Stimulated activated CD8-positive, alpha-beta memory T cell treated with anti-CD3 and anti-CD28 coated beads, Interleukin-15, amount 100 ng/mL, for 1 hour (primary cell): ENCODE measurements around the gene FOXL3.
"Not testable (repeated sequence)": the region's sequence is repeated elsewhere in the genome, so short reads cannot be mapped to it uniquely, and the experiment has no call there.

Source experiments
- DNase-seq: peaks from one replicate; pipeline ENCODE4 v3.0.0-alpha.2; 2020; ENCODE audit warnings: low read depth

Gene FOXL3

GRCh38 chr7:323410-323809 lies 33.4 kb downstream of the FOXL3 start:
- DNase-seq, result no peak

DNA sequence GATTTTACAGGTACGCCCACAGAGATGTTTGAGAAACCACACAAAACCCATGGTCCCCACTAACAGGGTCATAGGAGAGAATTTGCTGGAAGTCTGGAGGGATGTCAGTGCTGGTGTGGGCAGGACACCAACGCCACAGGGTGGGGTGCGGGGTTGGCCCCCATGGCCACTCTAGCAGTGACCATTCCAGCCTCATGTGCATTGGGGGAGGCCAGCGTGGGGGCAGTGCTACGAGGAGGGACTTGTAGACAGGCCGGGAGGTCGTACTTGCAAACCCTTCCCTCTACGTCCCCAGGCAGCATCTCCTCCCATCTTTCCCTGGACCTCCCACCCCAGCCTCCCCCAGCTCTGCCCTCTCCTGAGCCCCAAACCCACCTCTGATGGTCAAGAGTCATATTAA lies 34.0 kb downstream of the FOXL3 start:
- no peak for DNase-seq

DNA sequence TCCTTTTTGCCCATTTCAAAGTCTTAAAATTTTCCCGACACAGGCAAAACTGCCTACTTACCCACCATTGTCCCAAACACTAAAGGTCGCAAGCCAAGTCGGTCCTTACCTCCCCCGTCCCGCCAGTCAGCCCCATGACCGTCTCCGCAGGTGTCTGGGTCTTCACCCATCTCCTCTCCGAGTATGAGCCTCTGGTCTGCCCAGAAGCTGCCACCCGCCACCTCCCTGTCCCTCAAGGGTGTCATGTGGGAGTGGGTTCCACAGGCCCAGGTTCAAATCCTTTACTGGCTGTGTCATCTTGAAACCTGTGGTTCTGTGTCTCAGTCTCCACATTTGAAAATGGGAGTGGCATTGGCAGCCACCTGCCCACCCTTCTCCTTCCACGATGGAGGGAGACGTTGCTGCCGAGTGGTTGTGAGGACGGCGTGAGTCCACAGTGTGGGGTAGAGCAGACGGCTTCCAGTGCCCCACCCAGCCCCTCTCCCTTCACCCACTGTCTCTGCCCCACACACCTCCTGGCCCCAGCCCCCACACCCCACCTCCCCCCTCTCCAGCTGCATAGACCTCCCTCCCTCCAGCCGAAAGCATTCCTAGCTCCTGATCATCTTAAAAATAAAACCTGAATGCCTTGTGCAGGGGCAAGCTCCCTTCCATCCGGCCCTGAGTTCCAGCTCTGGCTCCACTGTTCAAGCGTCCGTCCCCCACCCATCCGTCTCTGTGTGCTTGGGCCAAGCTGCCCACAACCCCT lies 35.3 kb downstream of the FOXL3 start:
- DNase-seq, result no peak

DNA sequence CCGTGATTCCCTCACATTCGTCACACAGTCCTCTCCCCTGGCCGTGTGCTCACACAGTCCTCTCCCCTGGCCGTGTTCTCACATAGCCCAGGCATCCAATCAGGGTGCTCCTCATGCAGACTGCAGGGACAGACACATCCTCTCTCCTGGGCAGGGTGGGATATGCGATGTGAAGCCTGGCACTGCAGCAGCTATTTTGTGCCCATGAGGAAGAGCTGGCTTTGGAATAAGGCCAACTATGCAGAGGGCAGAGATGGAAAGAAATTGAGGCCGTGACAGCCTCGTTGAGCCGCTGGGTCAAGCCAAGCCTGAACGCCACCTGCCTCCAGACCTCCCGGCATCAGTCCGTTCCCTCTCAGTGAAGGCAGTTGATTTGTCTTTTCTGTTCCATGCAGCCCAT lies 35.8 kb downstream of the FOXL3 start:
- DNase-seq, result no peak

GRCh38 chr7:326273-326672 lies 36.3 kb downstream of the FOXL3 start:
- no peak for DNase-seq

DNA sequence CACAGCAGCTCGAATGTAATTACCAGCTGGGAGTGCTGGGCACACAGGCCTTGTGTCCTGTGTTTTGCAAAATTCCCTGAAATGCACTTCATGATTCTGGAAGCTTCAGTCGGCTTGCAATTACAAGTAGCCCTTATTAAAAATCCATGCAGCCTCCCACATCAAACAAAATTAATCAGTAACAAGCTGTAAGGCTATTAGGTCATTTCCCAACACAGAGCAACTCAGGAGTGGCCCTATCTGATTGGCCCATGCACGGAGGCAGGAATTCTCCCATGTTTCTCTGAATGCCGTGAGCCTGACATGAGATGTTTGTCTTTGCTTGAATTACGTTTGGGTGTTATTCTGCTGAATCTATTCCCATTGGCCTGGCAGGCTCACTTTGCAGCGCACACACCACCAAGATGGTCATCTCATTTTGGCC lies 36.9 kb downstream of the FOXL3 start:
- no peak for DNase-seq

- DNase-seq, result no peak
These were observed 37.4 kb downstream of the FOXL3 start for GRCh38 chr7:327233-327931.

- DNase-seq, result no peak
These were observed 38.2 kb downstream of the FOXL3 start for GRCh38 chr7:327991-328702.

DNA sequence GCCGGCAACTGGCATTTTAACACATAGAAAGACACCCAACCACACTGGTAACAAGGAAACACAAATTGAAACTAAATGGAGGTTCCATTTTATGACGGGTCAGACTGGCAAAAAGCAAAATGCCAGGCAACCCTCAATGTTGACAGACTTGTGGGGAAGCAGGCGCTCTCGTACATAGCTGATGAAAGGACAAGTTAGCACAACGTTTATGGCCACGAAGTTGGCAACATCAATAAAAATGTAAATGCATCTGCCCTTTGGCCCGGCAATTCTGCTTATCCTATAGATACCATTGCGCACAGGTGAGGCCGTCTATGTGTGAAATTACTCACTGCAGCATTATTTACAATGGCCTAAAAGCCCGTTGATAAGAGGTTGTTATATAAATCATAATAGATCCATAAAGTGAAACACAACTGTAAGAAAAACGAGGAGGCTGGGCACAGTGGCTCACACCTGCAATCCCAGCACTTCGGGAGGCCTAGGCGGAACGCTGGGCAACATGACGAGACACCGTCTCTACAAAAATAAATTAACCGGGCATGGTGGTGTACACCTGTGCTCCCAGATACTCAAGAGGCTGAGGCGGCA lies 39.8 kb downstream of the FOXL3 start:
- no peak for DNase-seq

DNA sequence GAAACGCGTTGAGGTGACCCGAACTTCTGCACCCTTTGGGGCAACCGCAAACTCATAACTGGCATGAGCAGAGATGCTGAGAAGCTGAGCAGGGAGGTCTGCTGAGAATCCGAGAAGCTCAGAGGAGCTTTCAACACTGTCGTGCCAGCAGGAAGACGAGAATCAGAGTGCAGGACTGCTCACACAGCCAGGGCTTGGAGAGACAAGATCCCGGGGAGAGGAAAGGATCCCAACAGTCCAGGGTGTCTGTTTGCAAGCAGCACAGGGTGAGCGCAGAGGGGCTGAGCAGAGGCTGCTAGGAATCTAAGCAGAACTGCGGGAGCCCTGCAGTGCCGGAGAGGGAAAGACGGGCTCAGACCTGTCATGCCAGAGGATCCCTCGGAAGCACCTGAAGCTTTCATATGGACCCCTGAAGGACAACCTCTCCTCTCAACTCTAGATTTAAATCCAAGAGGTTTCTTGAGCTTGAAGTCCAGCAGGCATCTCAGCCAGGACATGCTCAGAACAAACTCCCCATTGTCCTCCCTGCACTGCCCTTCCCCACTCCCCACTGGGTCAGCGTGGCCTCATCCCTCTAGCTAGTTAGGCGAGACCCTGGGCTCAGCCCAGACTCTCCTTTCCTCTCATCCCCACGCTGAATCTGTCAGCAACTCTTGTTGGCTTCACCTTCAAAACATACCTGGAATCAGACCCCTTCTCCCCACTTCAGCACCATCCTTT lies 40.7 kb downstream of the FOXL3 start:
- no peak for DNase-seq

- DNase-seq, result no peak
These were observed 42.1 kb downstream of the FOXL3 start for GRCh38 chr7:332020-332517.

DNA sequence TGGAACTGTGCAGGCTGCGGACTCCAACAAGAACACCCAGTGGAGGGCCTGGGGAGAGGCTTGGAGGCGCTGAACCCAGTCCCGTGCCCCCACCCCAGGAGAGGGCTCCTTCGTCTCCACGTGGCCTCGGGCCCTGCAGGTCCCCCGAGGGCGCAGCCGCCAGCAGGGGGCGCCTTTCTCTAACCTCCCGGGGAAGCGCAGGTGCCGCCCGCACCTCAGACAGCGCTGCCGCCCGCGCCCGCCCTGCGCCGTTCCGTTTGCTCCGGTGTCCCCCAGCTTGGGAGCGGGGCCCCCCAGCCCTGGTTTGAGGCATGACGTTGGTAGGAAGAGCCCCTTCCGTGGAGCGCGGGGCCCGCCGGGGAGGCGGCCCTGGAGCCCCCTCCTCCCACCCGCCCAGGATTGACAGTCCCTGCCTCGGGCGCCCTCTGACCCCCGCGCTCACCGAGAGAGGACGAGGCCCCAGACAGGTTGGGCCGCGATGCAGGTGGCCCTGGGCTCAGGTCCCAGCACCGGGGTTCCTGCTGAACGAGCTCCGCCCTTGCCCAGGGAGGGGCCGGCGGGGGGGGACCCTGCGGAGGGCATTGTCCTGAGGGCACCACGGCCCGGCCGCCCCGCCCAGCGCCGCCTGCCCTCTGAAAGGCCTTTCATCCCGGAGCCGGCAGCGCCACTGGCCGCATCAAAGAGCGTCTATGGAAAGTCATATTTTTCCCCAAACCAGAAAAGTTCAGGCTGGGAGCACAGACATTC lies 42.8 kb downstream of the FOXL3 start:
- DNase-seq, result peak; percentile 85

DNA sequence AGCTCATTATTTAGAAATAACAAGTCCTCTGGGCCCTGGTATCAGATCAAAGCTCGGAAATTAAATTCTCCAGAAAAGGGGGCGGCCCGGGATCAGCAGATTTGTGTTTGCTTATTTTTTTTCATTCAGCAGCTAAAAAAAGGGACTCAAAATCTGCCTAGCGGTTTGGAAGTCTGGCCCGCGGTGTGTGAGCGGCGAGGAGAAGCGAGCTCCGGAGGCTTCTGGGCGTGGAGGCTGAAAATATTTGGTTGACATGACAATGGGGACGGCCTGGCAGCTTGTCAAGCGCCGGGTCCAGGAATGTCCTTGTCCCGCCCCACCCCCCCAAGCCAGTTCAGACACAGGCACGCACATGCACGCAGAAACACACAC lies 43.4 kb downstream of the FOXL3 start:
- no peak for DNase-seq

- DNase-seq, result no peak
These were observed 44.8 kb downstream of the FOXL3 start for GRCh38 chr7:334618-335357.

DNA sequence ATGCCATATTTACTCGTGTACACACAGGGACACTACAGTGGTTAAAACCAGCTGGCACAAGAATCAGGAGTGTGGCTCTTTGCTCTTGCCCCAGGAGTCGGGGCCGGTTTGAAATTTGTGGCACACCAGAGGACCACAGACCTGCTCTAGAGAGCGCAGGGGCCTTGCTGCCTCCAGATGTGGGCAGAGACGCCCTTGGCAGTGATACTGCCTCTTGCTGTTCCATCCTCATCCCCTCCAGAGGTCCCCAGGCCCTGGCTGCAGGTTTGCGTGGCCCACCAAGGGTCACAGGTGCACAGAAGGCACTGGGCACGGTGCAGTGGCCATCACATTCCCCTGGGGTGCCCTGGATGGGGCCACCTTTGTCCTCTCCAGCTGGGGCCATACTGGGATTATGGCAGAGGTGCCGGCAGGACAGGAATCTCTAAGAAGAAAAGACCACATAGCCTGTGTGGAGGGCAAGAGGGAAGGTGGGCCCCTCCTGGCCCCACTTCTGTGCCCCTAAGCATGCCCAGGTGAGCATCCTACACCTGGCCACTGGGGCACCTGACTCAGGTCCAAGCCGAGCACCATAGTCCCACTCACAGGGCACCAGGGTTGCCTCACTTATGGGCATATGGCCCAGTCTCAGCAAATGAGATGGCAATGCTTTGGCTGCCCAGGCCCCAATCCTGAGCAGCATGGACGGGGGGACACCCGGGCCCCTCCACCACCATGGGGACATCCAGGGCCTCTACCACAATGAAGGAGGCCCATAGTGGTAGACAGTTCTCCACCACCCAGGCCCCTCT lies 45.6 kb downstream of the FOXL3 start:
- DNase-seq, result no peak

DNA sequence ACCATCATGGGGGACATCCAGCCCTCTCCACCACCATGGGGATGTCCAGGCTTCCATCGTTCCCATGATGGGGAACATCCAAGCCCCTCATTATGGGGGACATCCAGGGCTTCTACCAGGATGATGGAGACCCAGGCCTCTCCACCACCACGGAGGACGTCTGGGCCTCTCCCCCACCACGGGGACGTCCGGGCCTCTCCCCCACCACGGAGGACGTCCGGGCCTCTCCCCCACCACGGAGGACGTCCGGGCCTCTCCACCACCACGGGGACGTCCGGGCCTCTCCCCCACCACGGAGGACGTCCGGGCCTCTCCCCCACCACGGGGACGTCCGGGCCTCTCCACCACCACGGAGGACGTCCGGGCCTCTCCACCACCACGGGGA lies 46.2 kb downstream of the FOXL3 start:
- DNase-seq, result not testable (repeated sequence)

GRCh38 chr7:336810-337566 lies 47.0 kb downstream of the FOXL3 start:
- DNase-seq, result no peak

DNA sequence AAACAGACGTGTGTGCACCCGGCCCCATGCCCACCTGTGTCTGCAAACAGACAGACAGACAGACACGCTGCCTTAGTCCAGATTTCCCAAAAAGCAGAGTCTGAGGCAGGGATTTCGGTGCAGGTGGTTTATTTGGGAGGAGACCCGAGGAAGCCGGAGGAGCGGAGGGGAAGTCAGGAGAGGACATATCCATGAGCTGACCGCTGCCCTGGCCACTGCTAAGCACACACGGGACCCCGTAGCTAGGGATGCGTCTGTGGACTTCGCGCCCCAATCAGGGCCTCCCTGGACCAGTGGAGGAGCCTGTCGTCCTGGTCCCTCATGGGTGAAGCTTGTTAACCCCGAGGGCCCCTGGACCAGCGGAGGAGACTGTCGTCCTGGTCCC lies 47.6 kb downstream of the FOXL3 start:
- DNase-seq, result no peak
